Measurements from ENCODE around the gene CYP2D6. TPM values are rescaled to one million over a fixed set of nuclear protein-coding genes. Genes with fewer than 3 reads are reported as not detected.
A peak's percentile ranks its signal among the peaks of the same experiment; 100 is the strongest.

The CYP2D6 gene
- total and polyA plus RNA-seq, 2 experiments from 2014 or later, result 3.8 to 6.1 TPM

DNA sequence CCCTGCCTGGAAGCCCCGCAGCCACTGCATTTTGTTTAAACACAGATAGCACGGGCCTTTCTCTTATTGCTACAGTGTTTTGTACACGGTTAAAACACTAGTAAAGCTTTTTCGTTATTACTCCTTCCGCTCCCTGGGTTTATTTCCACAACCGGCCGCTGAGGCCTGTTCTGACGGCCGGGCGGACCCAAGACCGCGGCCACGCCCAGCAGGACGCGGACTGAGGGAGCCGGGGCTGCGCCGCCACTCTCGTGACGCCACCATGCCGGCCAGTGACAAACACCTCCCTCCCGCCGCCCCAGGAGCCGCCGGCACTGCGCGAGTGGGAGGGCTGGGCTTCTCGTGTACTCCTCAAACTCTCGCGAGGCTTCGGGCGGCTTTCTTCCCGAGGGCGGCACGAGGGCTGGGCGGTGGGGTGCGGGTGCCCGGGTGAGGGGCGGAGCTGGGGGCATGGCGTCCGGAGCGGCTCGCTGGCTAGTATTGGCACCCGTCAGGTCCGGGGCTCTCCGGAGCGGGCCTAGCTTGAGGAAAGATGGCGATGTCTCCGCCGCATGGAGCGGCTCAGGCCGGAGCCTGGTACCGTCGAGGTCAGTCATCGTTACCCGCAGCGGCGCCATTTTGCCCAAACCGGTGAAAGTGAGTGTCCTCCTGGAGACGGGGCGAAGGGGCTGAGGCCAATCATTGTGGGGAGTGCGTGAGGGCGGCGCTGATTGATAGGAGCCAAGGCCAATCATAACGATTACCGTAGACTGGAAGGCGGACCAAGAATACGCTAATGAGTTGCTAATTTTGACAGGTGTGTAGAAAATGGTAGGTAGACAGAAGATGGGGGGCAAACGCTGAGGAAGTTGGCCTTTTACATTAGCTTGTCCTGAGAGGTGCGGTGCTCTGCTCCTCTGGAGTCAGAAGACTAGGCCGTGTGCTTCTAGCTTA is 51.0 kb downstream of the CYP2D6 start, which contains the start of gene SMDT1:
Gene SMDT1, plus strand, starts transcription at position 382 of the 933 bp plus-strand sequence. Its CDS starts 69 bp downstream, at position 451.
- peaks cover 15% of the 10 kb centered on the region for H3K4me1 ChIP-seq (ENCODE audit: insufficient read depth)
- TF ChIP-seq EZH2 (IDR thresholded peaks at IDR 0.05; ENCODE audit: borderline replicate concordance) (no peak), EZH2phosphoT487 (IDR thresholded peaks at IDR 0.05; ENCODE audit: low read depth, severe bottlenecking, unreplicated experiment) (no peak), CTCF (IDR thresholded peaks at IDR 0.05; ENCODE audit: poor library complexity) (no peak)

DNA sequence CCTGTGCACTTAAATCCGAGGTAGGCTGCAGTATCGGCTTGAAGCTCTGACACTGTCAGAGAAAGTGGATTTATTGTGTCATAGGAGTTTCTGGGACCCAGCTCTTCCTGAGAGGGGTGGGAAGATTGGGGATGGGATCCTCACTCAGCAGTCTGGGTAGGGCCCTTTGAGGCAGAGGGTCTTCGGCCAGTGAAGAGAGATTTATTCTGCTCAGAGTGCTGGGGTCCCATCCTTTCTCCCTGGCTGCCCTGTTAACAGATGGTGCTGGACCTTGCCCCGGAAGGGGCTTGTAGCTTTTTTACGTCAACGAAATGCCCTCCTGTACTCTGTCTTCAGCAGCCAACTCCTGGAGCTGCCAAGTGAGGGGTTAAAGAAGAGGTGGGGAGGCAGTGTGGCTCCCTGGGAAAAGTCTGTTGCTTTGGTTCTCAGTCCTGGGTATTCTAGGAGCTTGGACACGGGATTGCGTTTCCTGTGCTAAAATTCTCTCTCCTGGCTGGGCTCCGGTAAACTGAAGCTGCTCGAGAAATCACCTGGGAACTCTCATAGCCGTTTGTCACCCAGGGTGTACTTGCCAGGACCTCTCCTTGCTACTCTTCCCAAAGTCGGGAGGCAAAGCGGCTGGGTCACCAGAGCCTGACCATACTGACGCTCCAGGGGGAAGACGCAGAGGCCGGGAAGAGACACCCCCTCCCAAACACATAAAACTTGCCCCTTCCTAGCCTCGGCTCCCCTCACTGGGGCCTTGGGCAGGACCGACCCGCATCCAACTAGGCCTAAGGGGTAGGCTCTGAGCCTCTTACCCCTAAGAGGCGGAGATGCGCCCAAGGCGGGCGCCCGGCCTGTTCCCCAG is 51.9 kb downstream of the CYP2D6 start:
- no peaks in the 10 kb centered on the region for H3K36me3 ChIP-seq (replicated peaks; ENCODE audit: insufficient read depth, low read depth)
- DNase-seq (ENCODE audit: low spot score), result no peak
- peak overlapping the region; percentile 98 for H3K27ac ChIP-seq
- H3K4me2 ChIP-seq, result peak overlapping the region; percentile 81
- no peak overlapping the region for H3K4me3 ChIP-seq
- no peaks in the 10 kb centered on the region for H4K20me1 ChIP-seq (ENCODE audit: insufficient read depth, poor library complexity, severe bottlenecking)
- H3K4me1 ChIP-seq (ENCODE audit: insufficient read depth), result peaks cover 15% of the 10 kb centered on the region
- no peaks in the 10 kb centered on the region for H3K9me2 ChIP-seq (replicated peaks; ENCODE audit: insufficient read depth)
- H2AFZ ChIP-seq, result peak overlapping the region; percentile 80
- no peaks in the 10 kb centered on the region for H3K9me3 ChIP-seq (ENCODE audit: low read depth)
- no peak for TF ChIP-seq EZH2phosphoT487 (IDR thresholded peaks at IDR 0.05; ENCODE audit: low read depth, severe bottlenecking, unreplicated experiment)
- peaks cover 31% of the 10 kb centered on the region for H3K79me2 ChIP-seq
- H3K27me3 ChIP-seq, result no peaks in the 10 kb centered on the region
- WGBS (ENCODE audit: low lambda C conversion rate, missing lambda C conversion rate), result 73% methylated on average over 24 of the region's 24 CpGs

More for the DNA sequence above, 51.0 kb downstream of the CYP2D6 start, which contains the start of gene SMDT1:
- H3K9me3 ChIP-seq (ENCODE audit: low read depth), result no peaks in the 10 kb centered on the region
- peak within 1 kb of the TSS; percentile 81 for H3K4me2 ChIP-seq
- no peaks in the 10 kb centered on the region for H4K20me1 ChIP-seq (ENCODE audit: insufficient read depth, poor library complexity, severe bottlenecking)
- H3K36me3 ChIP-seq (replicated peaks; ENCODE audit: insufficient read depth, low read depth), result no peaks in the 10 kb centered on the region
- H3K4me3 ChIP-seq, result peak within 1 kb of the TSS; percentile 70
- peak within 1 kb of the TSS; percentile 98 for H3K27ac ChIP-seq
- H3K79me2 ChIP-seq, result peaks cover 39% of the 10 kb centered on the region
- DNase-seq (ENCODE audit: low spot score), result peak; percentile 100
- no peaks in the 10 kb centered on the region for H3K27me3 ChIP-seq
- WGBS (ENCODE audit: low lambda C conversion rate, missing lambda C conversion rate), result 1% methylated on average over 62 of the region's 71 CpGs
- H2AFZ ChIP-seq, result peak within 1 kb of the TSS; percentile 80
- no peaks in the 10 kb centered on the region for H3K9me2 ChIP-seq (replicated peaks; ENCODE audit: insufficient read depth)

- TF ChIP-seq EZH2 (IDR thresholded peaks at IDR 0.05; ENCODE audit: borderline replicate concordance) (no peak), EZH2phosphoT487 (IDR thresholded peaks at IDR 0.05; ENCODE audit: low read depth, severe bottlenecking, unreplicated experiment) (no peak), CTCF (IDR thresholded peaks at IDR 0.05; ENCODE audit: poor library complexity) (no peak)
- Histone ChIP-seq H2AFZ (no peak overlapping the region), H3K27me3 (no peaks in the 10 kb centered on the region), H3K9me3 (ENCODE audit: low read depth) (no peaks in the 10 kb centered on the region), H3K4me3 (no peak overlapping the region), H4K20me1 (ENCODE audit: insufficient read depth, poor library complexity, severe bottlenecking) (no peaks in the 10 kb centered on the region), H3K79me2 (peaks cover 20% of the 10 kb centered on the region), H3K9me2 (replicated peaks; ENCODE audit: insufficient read depth) (no peaks in the 10 kb centered on the region), H3K36me3 (replicated peaks; ENCODE audit: insufficient read depth, low read depth) (no peaks in the 10 kb centered on the region), H3K27ac (no peak overlapping the region), H3K4me2 (no peak overlapping the region), H3K4me1 (ENCODE audit: insufficient read depth) (peaks cover 15% of the 10 kb centered on the region)
- 97% methylated on average over 21 of the region's 21 CpGs for WGBS (ENCODE audit: low lambda C conversion rate, missing lambda C conversion rate)
- DNase-seq (ENCODE audit: low spot score), result no peak
These were observed 53.0 kb downstream of the CYP2D6 start for GRCh38 chr22:42077486-42078125.

Data from hepatocyte (in vitro differentiated cells).